GM15510 (cell line): Measurements from ENCODE around the gene NUP62.
A peak's percentile ranks its signal among the peaks of the same experiment; 100 is the strongest.

ENCODE experiments used
- POLR2A ChIP-seq: IDR thresholded peaks from 3 replicates; pipeline ENCODE4 v1.6.1; 2011; ENCODE audit warnings: borderline replicate concordance; ENCODE audit not compliant: insufficient read length; ENCODE audit errors: extremely low read depth

Gene NUP62

GRCh38 chr19:49883094-49883493 lies 46.2 kb downstream of the NUP62 start:
- TF ChIP-seq POLR2A = no peak

- no peak for TF ChIP-seq POLR2A
Measured at GRCh38 chr19:49882643-49883042, 46.7 kb downstream of the NUP62 start.

GRCh38 chr19:49881672-49882394 lies 47.5 kb downstream of the NUP62 start:
- peak; percentile 31 for TF ChIP-seq POLR2A

- no peak for TF ChIP-seq POLR2A
Measured at GRCh38 chr19:49881186-49881585, 48.1 kb downstream of the NUP62 start.

- TF ChIP-seq POLR2A = no peak
Measured at GRCh38 chr19:49880162-49880869, 49.0 kb downstream of the NUP62 start.

GRCh38 chr19:49879243-49879963 lies 49.9 kb downstream of the NUP62 start:
- no peak for TF ChIP-seq POLR2A

GRCh38 chr19:49878744-49879070 lies 50.6 kb downstream of the NUP62 start:
- TF ChIP-seq POLR2A = no peak

- peak; percentile 1 for TF ChIP-seq POLR2A
Measured at GRCh38 chr19:49877879-49878743, 51.2 kb downstream of the NUP62 start.

- peak; percentile 45 for TF ChIP-seq POLR2A
Measured at GRCh38 chr19:49877020-49877878, 52.1 kb downstream of the NUP62 start, which contains the start of the genes AKT1S1 and TBC1D17. Gene AKT1S1, minus strand, starts transcription at chr19:49877355. Its CDS starts 4,060 bp downstream, at chr19:49873295. Gene TBC1D17, plus strand, starts transcription at chr19:49877702. Its CDS starts 22 bp downstream, at chr19:49877724.

GRCh38 chr19:49876422-49877019 lies 52.8 kb downstream of the NUP62 start:
- TF ChIP-seq POLR2A = peak; percentile 39

GRCh38 chr19:49875857-49876421 lies 53.4 kb downstream of the NUP62 start:
- peak; percentile 58 for TF ChIP-seq POLR2A

GRCh38 chr19:49875177-49875576 lies 54.1 kb downstream of the NUP62 start:
- no peak for TF ChIP-seq POLR2A
